GM18520 (cell line): Measurements from ENCODE around the gene OTOGL.

Experiments
- ATAC-seq: cut with Tn5 transposase; IDR thresholded peaks from one replicate; pipeline ENCODE4 v1.9.1; 2021; ENCODE audit not compliant: unreplicated experiment

OTOGL gene

DNA sequence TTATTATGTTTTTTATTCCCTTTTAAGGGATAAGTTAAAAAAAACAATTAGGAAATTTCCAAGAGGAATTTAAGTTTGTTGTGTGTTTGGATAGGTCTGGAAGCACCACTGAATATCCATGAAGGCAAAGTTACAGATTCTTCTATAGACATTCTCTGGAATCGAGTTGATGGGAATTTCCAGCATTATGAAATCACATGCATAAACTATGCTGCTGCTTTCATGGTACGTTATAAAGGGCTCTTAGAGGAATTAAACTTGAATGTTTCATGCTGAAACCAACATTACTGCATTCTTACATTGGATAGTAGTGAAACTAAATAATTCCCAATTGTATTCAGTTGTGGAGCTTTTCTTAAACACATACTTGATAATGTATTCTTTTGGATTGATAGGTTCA lies 323.2 kb downstream of the OTOGL start:
- no peak for ATAC-seq
